GM12878 (cell line): ENCODE measurements around the gene PPP1R15A. TPM values are rescaled to one million over a fixed set of nuclear protein-coding genes. Genes with fewer than 3 reads are reported as not detected.
A peak's percentile ranks its signal among the peaks of the same experiment; 100 is the strongest.

ENCODE experiments used
- ATAC-seq: fragments of 200-7000 bp; cut with Tn5 transposase; 3 replicates; pipeline ENCODE4 v1.9.1; 2020; ENCODE audit warnings: mild to moderate bottlenecking, moderate library complexity
- BruUV-seq: library from RNA; stranded (reverse); fragments of 400-500 nt; replicated peaks from 2 replicates; lab custom pipeline; 2021; lab: Mats Ljungman, UMichigan
- CTCF ChIA-PET: fragments of 300-600 bp; sonication (Branson Sonifier 250); formaldehyde crosslinking; extraction: SDS; loops from one replicate; lab custom pipeline; 2021; ENCODE audit warnings: inconsistent platforms; lab: Yijun Ruan, JAX
- POLR2A ChIA-PET: fragments of 350-600 bp; formaldehyde crosslinking; extraction: SDS; loops from one replicate; lab custom pipeline; 2021; ENCODE audit warnings: inconsistent platforms; lab: Charles Lee
- RAD21 ChIA-PET: fragments of 300-600 bp; sonication (Branson Sonifier 250); formaldehyde crosslinking; loops from one replicate; lab custom pipeline; 2023; ENCODE audit warnings: antibody characterized with exemption; ENCODE audit not compliant: unreplicated experiment; lab: Charles Lee
- SMC1A ChIA-PET: fragments of 300-600 bp; sonication (Branson Sonifier 250); formaldehyde crosslinking; loops from one replicate; lab custom pipeline; 2023; ENCODE audit not compliant: unreplicated experiment, uncharacterized antibody; lab: Charles Lee
- DNase-seq: peaks from one replicate; pipeline ENCODE4 v3.0.0-alpha.2; 2011; ENCODE audit warnings: low read depth, low spot score
- FAIRE-seq: peaks from 3 replicates; lab custom pipeline; 2011; peaks lifted over from hg19 to GRCh38; lab: Jason Lieb, UNC
- H2AFZ ChIP-seq: 2 replicates; pipeline ENCODE4 v1.6.0; 2011; ENCODE audit warnings: low read depth, low read length, control low read depth; ENCODE audit not compliant: control insufficient read depth
- H3K27ac ChIP-seq: 2 replicates; pipeline ENCODE4 v1.5.1; 2011; ENCODE audit warnings: control low read depth; ENCODE audit not compliant: control insufficient read depth, insufficient read depth
- H3K27me3 ChIP-seq, 2 experiments: replicated peaks in 1 of 2; 2 replicates each; pipeline versions ENCODE4 v1.6.0 to v1.6.1; 2011; ENCODE audit warnings: low read length in 1 of 2; ENCODE audit not compliant: control insufficient read depth in 2 of 2, insufficient read depth in 2 of 2
- H3K36me3 ChIP-seq, 2 experiments: 2 replicates each; pipeline ENCODE4 v1.5.1; 2011; ENCODE audit warnings: low read length in 1 of 2; ENCODE audit not compliant: control insufficient read depth in 2 of 2, insufficient read depth in 2 of 2
- H3K4me1 ChIP-seq: 2 replicates; pipeline ENCODE4 v1.6.1; 2011; ENCODE audit warnings: mild to moderate bottlenecking, low read length, moderate library complexity, mixed read lengths; ENCODE audit not compliant: control insufficient read depth, insufficient read depth
- H3K4me2 ChIP-seq: 2 replicates; pipeline ENCODE4 v1.6.0; 2011; ENCODE audit warnings: control low read depth; ENCODE audit not compliant: control insufficient read depth, insufficient read depth
- H3K4me3 ChIP-seq: fragments of 200-600 bp; sonication (generic); 2 replicates; pipeline ENCODE4 v1.5.1; 2016
- H3K79me2 ChIP-seq: 2 replicates; pipeline ENCODE4 v1.6.0; 2011; ENCODE audit warnings: low read length; ENCODE audit not compliant: control insufficient read depth, insufficient read depth
- H3K9ac ChIP-seq: 2 replicates; pipeline ENCODE4 v1.8.0; 2011; ENCODE audit warnings: low read length, control low read depth, mixed read lengths; ENCODE audit not compliant: control insufficient read depth, insufficient read depth
- H3K9me3 ChIP-seq: replicated peaks from 3 replicates; pipeline ENCODE4 v1.5.1; 2011; ENCODE audit warnings: mild to moderate bottlenecking, low read length; ENCODE audit not compliant: control insufficient read depth, insufficient read depth
- H4K20me1 ChIP-seq: 2 replicates; pipeline ENCODE4 v1.6.0; 2011; ENCODE audit not compliant: control insufficient read depth, insufficient read depth
- BCL11A ChIP-seq: IDR thresholded peaks from 2 replicates; pipeline ENCODE4 v1.6.1; 2011; ENCODE audit warnings: low read depth, low read length
- CBFB ChIP-seq: IDR thresholded peaks from 2 replicates; pipeline ENCODE4 v1.6.1; 2016; ENCODE audit warnings: antibody characterized with exemption, low read depth
- E4F1 ChIP-seq: fragments of 450-650 bp; IDR thresholded peaks from 2 replicates; pipeline ENCODE4 v1.6.1; 2018; ENCODE audit warnings: borderline replicate concordance, mild to moderate bottlenecking; ENCODE audit not compliant: partially characterized antibody
- ELK1 ChIP-seq: IDR thresholded peaks from 2 replicates; pipeline ENCODE4 v1.6.1; 2012; ENCODE audit warnings: low read depth, low read length, improper control_type of control experiment
- FOS ChIP-seq: IDR thresholded peaks from 3 replicates; pipeline ENCODE4 v1.6.1; 2011; ENCODE audit warnings: borderline replicate concordance; ENCODE audit not compliant: insufficient read length; ENCODE audit errors: extremely low read depth
- HSF1 ChIP-seq: fragments of 150-350 bp; IDR thresholded peaks from 2 replicates; pipeline ENCODE4 v1.6.1; 2014; ENCODE audit warnings: mild to moderate bottlenecking, low read depth, low read length
- KLF5 ChIP-seq: fragments of 450-650 bp; IDR thresholded peaks from 2 replicates; pipeline ENCODE4 v1.6.1; 2014; ENCODE audit warnings: mild to moderate bottlenecking; ENCODE audit not compliant: partially characterized antibody
- MTA2 ChIP-seq: fragments of 450-650 bp; IDR thresholded peaks from 2 replicates; pipeline ENCODE4 v1.6.1; 2016; ENCODE audit warnings: low read depth, mild to moderate bottlenecking, moderate library complexity
- NFYA ChIP-seq: IDR thresholded peaks from 2 replicates; pipeline ENCODE4 v1.6.1; 2011; ENCODE audit warnings: low read depth, mild to moderate bottlenecking, low read length, improper control_type of control experiment, borderline replicate concordance
- POLR2AphosphoS2 ChIP-seq: IDR thresholded peaks from 2 replicates; pipeline ENCODE4 v1.6.1; 2011; ENCODE audit warnings: low read depth, mild to moderate bottlenecking, low read length, improper control_type of control experiment, moderate library complexity
- RELA ChIP-seq: fragments of 450-650 bp; IDR thresholded peaks from 2 replicates; pipeline ENCODE4 v1.8.0; 2014; ENCODE audit warnings: borderline replicate concordance; ENCODE audit not compliant: partially characterized antibody
- RELB ChIP-seq: fragments of 450-650 bp; IDR thresholded peaks from 2 replicates; pipeline ENCODE4 v1.6.1; 2017; ENCODE audit warnings: low read depth, mild to moderate bottlenecking, moderate library complexity
- ZBTB33 ChIP-seq: fragments of 450-650 bp; IDR thresholded peaks from 2 replicates; pipeline ENCODE4 v1.6.1; 2017; ENCODE audit warnings: mild to moderate bottlenecking
- ZNF207 ChIP-seq: fragments of 450-650 bp; IDR thresholded peaks from 2 replicates; pipeline ENCODE4 v1.6.1; 2014; ENCODE audit warnings: antibody characterized with exemption, mild to moderate bottlenecking, borderline replicate concordance
- WGBS: methylation state at CpG from one replicate; pipeline ENCODE4 v1.1.6; 2016; ENCODE audit warnings: low lambda C conversion rate; ENCODE audit not compliant: insufficient replicate concordance, insufficient coverage; ENCODE audit errors: missing lambda C conversion rate; 5-methylcytosine and 5-hydroxymethylcytosine counted together
- in situ Hi-C: fragments of 300-500 bp; cut with MboI; formaldehyde crosslinking; loops from 9 replicates; pipeline ENCODE4 v1.14.3; 2018; ENCODE audit warnings: mixed read lengths
- intact Hi-C: fragments of 100-400 bp; cut with micrococcal nuclease; formaldehyde crosslinking; loops from one replicate; pipeline ENCODE4 v1.14.2; 2022; ENCODE audit not compliant: unreplicated experiment
- polyA plus RNA-seq, 11 experiments: library from polyadenylated mRNA; depleted of rRNA in 4 of 11; unstranded in 6 of 11; stranded (reverse) in 5 of 11; fragments of >200 nt; fragmentation: Nextera tagmentation in 4 of 11; fragmentation: Illumina TruSeq in 1 of 11; extraction: Ambion mirVana in 4 of 11; extraction: Trizol in 1 of 11; gene quantifications; 1 replicate in 1 of 11; 2 replicates in 10 of 11; pipeline versions ENCODE4 v1.2.1 to v1.2.3, GENCODE V29; 2011 to 2016; ENCODE audit warnings: inconsistent platforms in 2 of 11, missing spikeins in 2 of 11, low read depth in 1 of 11
- total RNA-seq, 4 experiments: library from RNA; depleted of rRNA in 3 of 4; stranded (reverse); fragments of >200 nt in 3 of 4; fragmentation: Illumina TruSeq in 1 of 4; extraction: Trizol in 1 of 4; gene quantifications; 2 replicates each; pipeline versions ENCODE4 v1.2.1 to v1.2.3, GENCODE V29; 2013 to 2021

Gene PPP1R15A
- total and polyA plus RNA-seq, 10 of the 15 experiments (the other 5 are each of a cell fraction or from before 2014, with no cell fraction given) = 0.68 to 50.8 (median 27.7) TPM

GRCh38 chr19:48872182-48872883 lies at the start of gene PPP1R15A (continued):
- TF ChIP-seq ELK1 (no peak), NFYA (no peak), POLR2AphosphoS2 (peak; percentile 99), CBFB (peak; percentile 94), KLF5 (peak; percentile 79), RELA (peak; percentile 75), ZBTB33 (0 out of 2 replicates have a peak, but pooled peaks have one; percentile 22), BCL11A (no peak)

GRCh38 chr19:48822514-48822913 lies 49.7 kb upstream of the PPP1R15A start:
- Histone ChIP-seq H3K4me1 (no peaks in the 10 kb centered on the region), H3K4me2 (no peak overlapping the region), H3K27ac (no peak overlapping the region), H2AFZ (no peak overlapping the region), H4K20me1 (no peaks in the 10 kb centered on the region), H3K9me3 (no peaks in the 10 kb centered on the region; the same call in 2 of the 3 replicates), H3K27me3 (no peaks in the 10 kb centered on the region), H3K4me3 (no peak overlapping the region), H3K79me2 (no peaks in the 10 kb centered on the region), H3K36me3 (no peaks in the 10 kb centered on the region), H3K9ac (no peak overlapping the region)
- in situ Hi-C loops (no loop called here), intact Hi-C loops (no loop called here)
- DNase-seq (no peak), ATAC-seq (no peak), FAIRE-seq (no peak)
- RAD21 ChIA-PET = no interaction called here
- POLR2A ChIA-PET = no interaction called here
- BruUV-seq = no TSS peak
- CTCF ChIA-PET = no interaction called here
- 91% methylated on average over 2 of the region's 2 CpGs for WGBS
- SMC1A ChIA-PET = no interaction called here
- no peak for TF ChIP-seq HSF1
- no peak for TF ChIP-seq ZNF207
- TF ChIP-seq FOS = no peak
- no peak for TF ChIP-seq RELB
- no peak for TF ChIP-seq MTA2
- TF ChIP-seq E4F1 = no peak
